ENCODE data around the gene HUNK. TPM values are rescaled to one million over a fixed set of nuclear protein-coding genes. Genes with fewer than 3 reads are reported as not detected.

HUNK gene
- total RNA-seq, 1 donor from 2014 or later: 0.44 TPM

GRCh38 chr21:31921079-31921478 lies 48.3 kb downstream of the HUNK start:
- DNase-seq: no peak
- Histone ChIP-seq H3K4me3 (no peak overlapping the region), H3K4me1 (no peaks in the 10 kb centered on the region), H3K27me3 (ENCODE audit: low read depth) (peaks cover 4% of the 10 kb centered on the region), H3K36me3 (no peaks in the 10 kb centered on the region), H3K9me3 (replicated peaks) (peaks cover 7% of the 10 kb centered on the region), H3K27ac (replicated peaks) (no peak overlapping the region)
- intact Hi-C loops (cut with micrococcal nuclease): no loop called here
- TF ChIP-seq, protein P1, sequence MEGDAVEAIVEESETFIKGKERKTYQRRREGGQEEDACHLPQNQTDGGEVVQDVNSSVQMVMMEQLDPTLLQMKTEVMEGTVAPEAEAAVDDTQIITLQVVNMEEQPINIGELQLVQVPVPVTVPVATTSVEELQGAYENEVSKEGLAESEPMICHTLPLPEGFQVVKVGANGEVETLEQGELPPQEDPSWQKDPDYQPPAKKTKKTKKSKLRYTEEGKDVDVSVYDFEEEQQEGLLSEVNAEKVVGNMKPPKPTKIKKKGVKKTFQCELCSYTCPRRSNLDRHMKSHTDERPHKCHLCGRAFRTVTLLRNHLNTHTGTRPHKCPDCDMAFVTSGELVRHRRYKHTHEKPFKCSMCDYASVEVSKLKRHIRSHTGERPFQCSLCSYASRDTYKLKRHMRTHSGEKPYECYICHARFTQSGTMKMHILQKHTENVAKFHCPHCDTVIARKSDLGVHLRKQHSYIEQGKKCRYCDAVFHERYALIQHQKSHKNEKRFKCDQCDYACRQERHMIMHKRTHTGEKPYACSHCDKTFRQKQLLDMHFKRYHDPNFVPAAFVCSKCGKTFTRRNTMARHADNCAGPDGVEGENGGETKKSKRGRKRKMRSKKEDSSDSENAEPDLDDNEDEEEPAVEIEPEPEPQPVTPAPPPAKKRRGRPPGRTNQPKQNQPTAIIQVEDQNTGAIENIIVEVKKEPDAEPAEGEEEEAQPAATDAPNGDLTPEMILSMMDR (IDR thresholded peaks at IDR 0.05; ENCODE audit: borderline replicate concordance): no peak

- no peak overlapping the region for H3K27ac ChIP-seq (replicated peaks)
- peaks cover 17% of the 10 kb centered on the region for H3K9me3 ChIP-seq (replicated peaks)
- intact Hi-C loops (cut with micrococcal nuclease): no loop called here
- H3K4me3 ChIP-seq: no peak overlapping the region
- H3K4me1 ChIP-seq: no peaks in the 10 kb centered on the region
- H3K36me3 ChIP-seq: no peaks in the 10 kb centered on the region
- no peak for DNase-seq
- TF ChIP-seq, protein P1 (IDR thresholded peaks at IDR 0.05; ENCODE audit: borderline replicate concordance): no peak
- H3K27me3 ChIP-seq (ENCODE audit: low read depth): peaks cover 4% of the 10 kb centered on the region
These were observed 50.1 kb downstream of the HUNK start for GRCh38 chr21:31922881-31923280.

- no peak overlapping the region for H3K27ac ChIP-seq (replicated peaks)
- intact Hi-C loops (cut with micrococcal nuclease): no loop called here
- peaks cover 4% of the 10 kb centered on the region for H3K27me3 ChIP-seq (ENCODE audit: low read depth)
- TF ChIP-seq, protein P1 (IDR thresholded peaks at IDR 0.05; ENCODE audit: borderline replicate concordance): no peak
- no peak overlapping the region for H3K4me3 ChIP-seq
- no peaks in the 10 kb centered on the region for H3K36me3 ChIP-seq
- H3K4me1 ChIP-seq: no peaks in the 10 kb centered on the region
- no peak for DNase-seq
- H3K9me3 ChIP-seq (replicated peaks): peaks cover 17% of the 10 kb centered on the region
These were observed 50.9 kb downstream of the HUNK start for GRCh38 chr21:31923756-31924155.

GRCh38 chr21:31924548-31924947 lies 51.7 kb downstream of the HUNK start:
- Histone ChIP-seq H3K27me3 (ENCODE audit: low read depth) (peaks cover 4% of the 10 kb centered on the region), H3K4me3 (no peak overlapping the region), H3K36me3 (no peaks in the 10 kb centered on the region), H3K27ac (replicated peaks) (no peak overlapping the region), H3K9me3 (replicated peaks) (peaks cover 17% of the 10 kb centered on the region), H3K4me1 (no peaks in the 10 kb centered on the region)
- intact Hi-C loops (cut with micrococcal nuclease): no loop called here
- no peak for DNase-seq
- TF ChIP-seq, protein P1 (IDR thresholded peaks at IDR 0.05; ENCODE audit: borderline replicate concordance): no peak

GRCh38 chr21:31926498-31926897 lies 53.7 kb downstream of the HUNK start:
- Histone ChIP-seq H3K9me3 (replicated peaks) (peaks cover 12% of the 10 kb centered on the region), H3K4me3 (no peak overlapping the region), H3K27me3 (ENCODE audit: low read depth) (peaks cover 10% of the 10 kb centered on the region), H3K36me3 (no peaks in the 10 kb centered on the region), H3K27ac (replicated peaks) (no peak overlapping the region), H3K4me1 (no peaks in the 10 kb centered on the region)
- intact Hi-C loops (cut with micrococcal nuclease): no loop called here
- no peak for DNase-seq
- TF ChIP-seq, protein P1 (IDR thresholded peaks at IDR 0.05; ENCODE audit: borderline replicate concordance): no peak
